ENCODE results near the gene SPRY4. TPM values are rescaled to one million over a fixed set of nuclear protein-coding genes. Genes with fewer than 3 reads are reported as not detected.
"Not testable (repeated sequence)": the region's sequence is repeated elsewhere in the genome, so short reads cannot be mapped to it uniquely, and the experiment has no call there.

The SPRY4 gene

GRCh38 chr5:142264084-142264483 lies 60.7 kb downstream of the SPRY4 start:
- not testable (repeated sequence) for H2BK5ac ChIP-seq (ENCODE audit: low read depth, low read length, poor library complexity, severe bottlenecking); DNase-seq; H3K18ac ChIP-seq (ENCODE audit: low read depth in 1 of 2, low read length in 2 of 2); H3K4ac ChIP-seq (ENCODE audit: low read depth in 1 of 2, low read length in 2 of 2); H2BK15ac ChIP-seq (ENCODE audit: low read depth, poor library complexity, severe bottlenecking); H3K36me3 ChIP-seq (ENCODE audit: control insufficient read depth in 1 of 2, insufficient read depth in 2 of 2, low read depth in 1 of 2, low read length in 2 of 2); H3K4me3 ChIP-seq (ENCODE audit: insufficient read depth in 1 of 2, low read depth in 1 of 2, low read length in 2 of 2); H4K91ac ChIP-seq (ENCODE audit: low read length); H3K27me3 ChIP-seq (ENCODE audit: control insufficient read depth in 1 of 2, insufficient read depth in 1 of 2, low read length in 2 of 2); H3K9me3 ChIP-seq (ENCODE audit: control insufficient read depth, low read length); H3K79me1 ChIP-seq (replicated peaks; ENCODE audit: low read length, poor library complexity, severe bottlenecking); H2BK120ac ChIP-seq (ENCODE audit: low read depth, low read length); H2BK12ac ChIP-seq (ENCODE audit: low read length in 2 of 2); H2AFZ ChIP-seq (ENCODE audit: low read depth, low read length); H3K9ac ChIP-seq (ENCODE audit: low read length); H3K23ac ChIP-seq (ENCODE audit: low read length in 2 of 2); H3K4me2 ChIP-seq (ENCODE audit: low read length, poor library complexity, severe bottlenecking); H2AK5ac ChIP-seq (ENCODE audit: low read length, severe bottlenecking); H3K14ac ChIP-seq (ENCODE audit: low read length in 2 of 2); H3K27ac ChIP-seq (ENCODE audit: low read length, poor library complexity, severe bottlenecking); H4K8ac ChIP-seq (ENCODE audit: low read length)
- peaks cover 10% of the 10 kb centered on the region for H3K4me1 ChIP-seq (ENCODE audit: control insufficient read depth, insufficient read depth, low read depth, low read length)
- WGBS, result no CpG with 5 or more reads among the region's 4 CpGs

- no peak overlapping the region for H2BK12ac ChIP-seq (ENCODE audit: low read length in 2 of 2)
- no peak for DNase-seq
- no peak overlapping the region for H2AK5ac ChIP-seq (ENCODE audit: low read length, severe bottlenecking)
- H3K4me1 ChIP-seq (ENCODE audit: control insufficient read depth, insufficient read depth, low read depth, low read length), result peaks cover 10% of the 10 kb centered on the region
- H3K4me3 ChIP-seq (ENCODE audit: insufficient read depth in 1 of 2, low read depth in 1 of 2, low read length in 2 of 2), result no peak overlapping the region
- no peak overlapping the region for H3K14ac ChIP-seq (ENCODE audit: low read length in 2 of 2)
- no peak overlapping the region for H3K18ac ChIP-seq (ENCODE audit: low read depth in 1 of 2, low read length in 2 of 2)
- H2BK5ac ChIP-seq (ENCODE audit: low read depth, low read length, poor library complexity, severe bottlenecking), result no peak overlapping the region
- H3K9ac ChIP-seq (ENCODE audit: low read length), result no peak overlapping the region
- no peak overlapping the region for H2BK120ac ChIP-seq (ENCODE audit: low read depth, low read length)
- peak overlapping the region; percentile 27 for H3K4me2 ChIP-seq (ENCODE audit: low read length, poor library complexity, severe bottlenecking)
- no peaks in the 10 kb centered on the region for H3K36me3 ChIP-seq (ENCODE audit: control insufficient read depth in 1 of 2, insufficient read depth in 2 of 2, low read depth in 1 of 2, low read length in 2 of 2)
- no peak overlapping the region for H3K4ac ChIP-seq (ENCODE audit: low read depth in 1 of 2, low read length in 2 of 2)
- H4K8ac ChIP-seq (ENCODE audit: low read length), result no peak overlapping the region
- WGBS, result 69% methylated on average over 3 of the region's 3 CpGs
- no peaks in the 10 kb centered on the region for H3K9me3 ChIP-seq (ENCODE audit: control insufficient read depth, low read length)
- no peak overlapping the region for H2BK15ac ChIP-seq (ENCODE audit: low read depth, poor library complexity, severe bottlenecking)
- no peak overlapping the region for H3K23ac ChIP-seq (ENCODE audit: low read length in 2 of 2)
- H2AFZ ChIP-seq (ENCODE audit: low read depth, low read length), result no peak overlapping the region
- H3K27me3 ChIP-seq (ENCODE audit: control insufficient read depth in 1 of 2, insufficient read depth in 1 of 2, low read length in 2 of 2), result no peaks in the 10 kb centered on the region
- H4K91ac ChIP-seq (ENCODE audit: low read length), result no peak overlapping the region
- H3K79me1 ChIP-seq (replicated peaks; ENCODE audit: low read length, poor library complexity, severe bottlenecking), result no peaks in the 10 kb centered on the region
- peak overlapping the region; percentile 87 for H3K27ac ChIP-seq (ENCODE audit: low read length, poor library complexity, severe bottlenecking)
Observed at GRCh38 chr5:142263346-142263745, 61.5 kb downstream of the SPRY4 start.

GRCh38 chr5:142262683-142263082 lies 62.1 kb downstream of the SPRY4 start:
- H3K9me3 ChIP-seq (ENCODE audit: control insufficient read depth, low read length), result no peaks in the 10 kb centered on the region
- H3K4ac ChIP-seq (ENCODE audit: low read depth in 1 of 2, low read length in 2 of 2), result no peak overlapping the region
- no peak overlapping the region for H3K9ac ChIP-seq (ENCODE audit: low read length)
- no peak overlapping the region for H2AK5ac ChIP-seq (ENCODE audit: low read length, severe bottlenecking)
- H3K79me1 ChIP-seq (replicated peaks; ENCODE audit: low read length, poor library complexity, severe bottlenecking), result no peaks in the 10 kb centered on the region
- H3K23ac ChIP-seq (ENCODE audit: low read length in 2 of 2), result no peak overlapping the region
- no peak overlapping the region for H2AFZ ChIP-seq (ENCODE audit: low read depth, low read length)
- H3K4me2 ChIP-seq (ENCODE audit: low read length, poor library complexity, severe bottlenecking), result no peak overlapping the region
- 93% methylated on average over 6 of the region's 6 CpGs for WGBS
- H2BK15ac ChIP-seq (ENCODE audit: low read depth, poor library complexity, severe bottlenecking), result no peak overlapping the region
- H3K4me1 ChIP-seq (ENCODE audit: control insufficient read depth, insufficient read depth, low read depth, low read length), result peaks cover 10% of the 10 kb centered on the region
- no peak overlapping the region for H2BK5ac ChIP-seq (ENCODE audit: low read depth, low read length, poor library complexity, severe bottlenecking)
- H2BK12ac ChIP-seq (ENCODE audit: low read length in 2 of 2), result no peak overlapping the region
- no peak overlapping the region for H3K14ac ChIP-seq (ENCODE audit: low read length in 2 of 2)
- H3K4me3 ChIP-seq (ENCODE audit: insufficient read depth in 1 of 2, low read depth in 1 of 2, low read length in 2 of 2), result no peak overlapping the region
- DNase-seq, result no peak
- no peak overlapping the region for H2BK120ac ChIP-seq (ENCODE audit: low read depth, low read length)
- H3K27me3 ChIP-seq (ENCODE audit: control insufficient read depth in 1 of 2, insufficient read depth in 1 of 2, low read length in 2 of 2), result no peaks in the 10 kb centered on the region
- H4K91ac ChIP-seq (ENCODE audit: low read length), result no peak overlapping the region
- no peak overlapping the region for H4K8ac ChIP-seq (ENCODE audit: low read length)
- no peaks in the 10 kb centered on the region for H3K36me3 ChIP-seq (ENCODE audit: control insufficient read depth in 1 of 2, insufficient read depth in 2 of 2, low read depth in 1 of 2, low read length in 2 of 2)
- no peak overlapping the region for H3K18ac ChIP-seq (ENCODE audit: low read depth in 1 of 2, low read length in 2 of 2)
- H3K27ac ChIP-seq (ENCODE audit: low read length, poor library complexity, severe bottlenecking), result peak overlapping the region; percentile 87

Small RNA genes lying within 50 kb of the gene (small RNA-seq; reads per million reads assigned to genes)
- gene RF02038 (ENCODE audit: low read depth) (not detected), gene RF02039 (ENCODE audit: low read depth) (not detected)
